SU-DHL-6 (cell line): ENCODE results near the gene ME3.

ENCODE experiments used
- H2AFZ ChIP-seq: fragments of 200-600 bp; sonication (generic); 2 replicates; pipeline ENCODE4 v1.6.1; 2014; ENCODE audit warnings: low read depth, mild to moderate bottlenecking, moderate library complexity, mixed read lengths, antibody characterized with exemption, low read length; ENCODE audit not compliant: severe bottlenecking
- H3F3A ChIP-seq: fragments of 200-600 bp; shearing (Covaris generic); 2 replicates; pipeline ENCODE4 v1.6.0; 2016; ENCODE audit warnings: antibody characterized with exemption, mild to moderate bottlenecking; ENCODE audit not compliant: insufficient read depth
- H3K27ac ChIP-seq: fragments of 200-600 bp; sonication (generic); 2 replicates; pipeline ENCODE4 v1.5.1; 2016; ENCODE audit warnings: low read depth, mild to moderate bottlenecking, low read length, moderate library complexity, mixed read lengths
- H3K27me3 ChIP-seq: fragments of 200-600 bp; sonication (generic), shearing (Covaris generic); 2 replicates; pipeline ENCODE4 v1.6.0; 2014; ENCODE audit warnings: mild to moderate bottlenecking, low read length
- H3K36me3 ChIP-seq: fragments of 200-600 bp; sonication (generic); 2 replicates; pipeline ENCODE4 v1.6.1; 2014; ENCODE audit warnings: mild to moderate bottlenecking, low read length, mixed read lengths
- H3K4me2 ChIP-seq: fragments of 300-600, 200-600 bp; shearing (Covaris generic), sonication (generic); 2 replicates; pipeline ENCODE4 v1.6.0; 2014; ENCODE audit warnings: low read length, low read depth, mild to moderate bottlenecking; ENCODE audit not compliant: poor library complexity, severe bottlenecking
- H3K4me3 ChIP-seq: fragments of 200-600 bp; sonication (generic); 2 replicates; pipeline ENCODE4 v1.5.1; 2014; ENCODE audit warnings: antibody characterized with exemption, low read length, mild to moderate bottlenecking, mixed read lengths; ENCODE audit not compliant: insufficient read depth, poor library complexity, severe bottlenecking
- H3K79me2 ChIP-seq: fragments of 200-600 bp; sonication (generic); 2 replicates; pipeline ENCODE4 v1.6.1; 2014; ENCODE audit warnings: mild to moderate bottlenecking, low read length, moderate library complexity; ENCODE audit not compliant: insufficient read depth
- H3K9ac ChIP-seq: fragments of 200-600 bp; sonication (generic); 2 replicates; pipeline ENCODE4 v1.7.0; 2014; ENCODE audit warnings: mild to moderate bottlenecking, low read length
- H3K9me2 ChIP-seq: fragments of 200-600 bp; sonication (generic); replicated peaks from 2 replicates; pipeline ENCODE4 v1.6.1; 2014; ENCODE audit warnings: low read length; ENCODE audit not compliant: insufficient read depth
- H3K9me3 ChIP-seq: fragments of 200-600 bp; sonication (generic); 2 replicates; pipeline ENCODE4 v1.6.1; 2014; ENCODE audit warnings: low read length, mixed read lengths; ENCODE audit not compliant: insufficient read depth
- H4K20me1 ChIP-seq: fragments of 200-600 bp; sonication (generic); 2 replicates; pipeline ENCODE4 v1.6.1; 2014; ENCODE audit warnings: low read depth, mild to moderate bottlenecking, antibody characterized with exemption, low read length, moderate library complexity, mixed read lengths
- EZH2phosphoT487 ChIP-seq: fragments of 200-600 bp; sonication (generic), shearing (Covaris generic); conservative IDR thresholded peaks from 2 replicates; pipeline ENCODE4 v1.6.1; 2018; ENCODE audit warnings: mild to moderate bottlenecking, antibody characterized with exemption, low read length, moderate library complexity, mixed read lengths
- TF ChIP-seq, protein P1 (sequence below): fragments of 200-600 bp; sonication (generic); IDR thresholded peaks from one replicate; pipeline ENCODE4 v1.5.1; 2017; ENCODE audit warnings: antibody characterized with exemption, mild to moderate bottlenecking, low read length, moderate library complexity; ENCODE audit not compliant: insufficient read depth, poor library complexity, severe bottlenecking

The ME3 gene

DNA sequence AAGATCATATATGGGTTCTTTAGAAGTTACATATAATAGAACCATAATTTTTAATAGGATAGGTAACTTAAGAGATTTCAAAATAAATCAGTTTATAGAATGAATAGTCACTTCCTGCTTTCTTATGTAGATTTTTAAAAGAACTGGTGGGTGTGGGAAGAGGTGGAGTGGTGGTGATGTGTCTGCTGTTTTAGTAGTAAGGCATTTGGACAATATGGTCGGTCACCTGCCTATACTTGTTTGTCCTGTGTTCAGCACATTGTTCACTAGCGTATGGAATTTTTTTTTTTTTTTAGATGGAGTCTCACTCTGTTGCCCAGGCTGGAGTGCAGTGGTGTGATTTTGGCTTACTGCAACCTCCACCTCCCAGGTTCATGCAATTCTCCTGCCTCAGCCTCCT, 258.4 kb downstream of the ME3 start:
- no peaks in the 10 kb centered on the region for H3K36me3 ChIP-seq
- H4K20me1 ChIP-seq: no peaks in the 10 kb centered on the region
- no peak overlapping the region for H3K4me3 ChIP-seq
- no peak overlapping the region for H3K27ac ChIP-seq
- no peaks in the 10 kb centered on the region for H3K79me2 ChIP-seq
- no peaks in the 10 kb centered on the region for H3K27me3 ChIP-seq
- TF ChIP-seq, protein P1, sequence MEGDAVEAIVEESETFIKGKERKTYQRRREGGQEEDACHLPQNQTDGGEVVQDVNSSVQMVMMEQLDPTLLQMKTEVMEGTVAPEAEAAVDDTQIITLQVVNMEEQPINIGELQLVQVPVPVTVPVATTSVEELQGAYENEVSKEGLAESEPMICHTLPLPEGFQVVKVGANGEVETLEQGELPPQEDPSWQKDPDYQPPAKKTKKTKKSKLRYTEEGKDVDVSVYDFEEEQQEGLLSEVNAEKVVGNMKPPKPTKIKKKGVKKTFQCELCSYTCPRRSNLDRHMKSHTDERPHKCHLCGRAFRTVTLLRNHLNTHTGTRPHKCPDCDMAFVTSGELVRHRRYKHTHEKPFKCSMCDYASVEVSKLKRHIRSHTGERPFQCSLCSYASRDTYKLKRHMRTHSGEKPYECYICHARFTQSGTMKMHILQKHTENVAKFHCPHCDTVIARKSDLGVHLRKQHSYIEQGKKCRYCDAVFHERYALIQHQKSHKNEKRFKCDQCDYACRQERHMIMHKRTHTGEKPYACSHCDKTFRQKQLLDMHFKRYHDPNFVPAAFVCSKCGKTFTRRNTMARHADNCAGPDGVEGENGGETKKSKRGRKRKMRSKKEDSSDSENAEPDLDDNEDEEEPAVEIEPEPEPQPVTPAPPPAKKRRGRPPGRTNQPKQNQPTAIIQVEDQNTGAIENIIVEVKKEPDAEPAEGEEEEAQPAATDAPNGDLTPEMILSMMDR: no peak
- TF ChIP-seq EZH2phosphoT487: no peak
- no peaks in the 10 kb centered on the region for H3K9me2 ChIP-seq
- no peak overlapping the region for H3K9ac ChIP-seq
- no peaks in the 10 kb centered on the region for H3K9me3 ChIP-seq
- H3K4me2 ChIP-seq: no peak overlapping the region
- H2AFZ ChIP-seq: no peak overlapping the region
- no peaks in the 10 kb centered on the region for H3F3A ChIP-seq

DNA sequence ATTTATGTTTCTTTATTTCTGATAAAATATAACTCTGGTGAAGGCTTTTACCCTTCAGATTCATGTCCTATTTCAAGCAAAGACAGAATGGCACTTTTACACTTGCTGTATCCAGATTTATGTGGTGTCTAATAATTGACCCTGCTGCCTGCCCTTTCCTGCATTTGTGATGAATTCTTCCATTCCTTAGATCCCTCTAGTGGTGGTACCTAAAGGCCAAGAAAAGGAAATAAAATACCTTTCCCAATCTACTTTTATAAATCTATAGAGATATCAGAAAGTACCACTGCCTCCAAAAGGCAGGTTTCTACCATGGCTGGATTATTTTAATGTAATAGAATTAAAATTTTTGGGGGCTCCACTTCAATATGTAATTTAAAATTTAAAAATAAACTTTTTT, 263.6 kb downstream of the ME3 start:
- Histone ChIP-seq H3K27ac (no peak overlapping the region), H4K20me1 (no peaks in the 10 kb centered on the region), H3K9me3 (no peaks in the 10 kb centered on the region), H3K9me2 (no peaks in the 10 kb centered on the region), H3K27me3 (no peaks in the 10 kb centered on the region), H3K36me3 (no peaks in the 10 kb centered on the region), H3K79me2 (no peaks in the 10 kb centered on the region), H3F3A (no peaks in the 10 kb centered on the region), H2AFZ (no peak overlapping the region), H3K4me3 (no peak overlapping the region), H3K9ac (no peak overlapping the region), H3K4me2 (no peak overlapping the region)
- TF ChIP-seq, protein P1: no peak
- TF ChIP-seq EZH2phosphoT487: no peak

DNA sequence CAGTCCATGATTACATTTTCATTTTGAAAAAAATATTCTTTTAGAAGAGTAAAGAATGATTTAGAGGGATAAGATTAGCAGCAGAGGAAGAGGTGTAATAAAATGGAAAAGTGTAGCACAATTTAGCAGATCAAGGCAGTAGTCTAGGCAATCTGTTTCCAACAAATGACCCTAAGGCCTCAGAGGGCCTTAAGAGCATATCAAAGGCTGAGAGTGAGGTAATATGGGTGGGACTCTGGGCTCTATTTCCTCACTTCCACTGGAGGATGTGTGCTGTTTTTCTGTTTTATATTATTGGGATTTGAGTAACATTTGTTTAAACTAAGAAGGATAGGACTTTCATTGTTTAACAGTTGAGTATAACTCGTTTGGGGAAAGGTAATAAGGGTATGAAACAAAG, 269.0 kb downstream of the ME3 start:
- no peaks in the 10 kb centered on the region for H3K36me3 ChIP-seq
- no peak overlapping the region for H3K9ac ChIP-seq
- no peak overlapping the region for H2AFZ ChIP-seq
- H3K4me2 ChIP-seq: no peak overlapping the region
- H4K20me1 ChIP-seq: no peaks in the 10 kb centered on the region
- no peak overlapping the region for H3K27ac ChIP-seq
- H3K79me2 ChIP-seq: no peaks in the 10 kb centered on the region
- TF ChIP-seq EZH2phosphoT487: no peak
- TF ChIP-seq, protein P1: no peak
- H3F3A ChIP-seq: no peaks in the 10 kb centered on the region
- no peaks in the 10 kb centered on the region for H3K27me3 ChIP-seq
- H3K9me2 ChIP-seq: no peaks in the 10 kb centered on the region
- H3K4me3 ChIP-seq: no peak overlapping the region
- H3K9me3 ChIP-seq: no peaks in the 10 kb centered on the region
